Lower leg skin (tissue), 3 donors: Measurements from ENCODE around the gene FDX2.

Source experiments
- POLR2A ChIP-seq, 2 donors: fragments of 450-650 bp; IDR thresholded peaks; one replicate each; pipeline ENCODE4 v1.6.1; 2016 to 2017; ENCODE audit warnings: antibody characterized with exemption in 2 of 2, mild to moderate bottlenecking in 1 of 2, moderate library complexity in 1 of 2
- TF ChIP-seq, protein P1 (sequence below), 3 donors: fragments of 450-650 bp; IDR thresholded peaks; one replicate each; pipeline ENCODE4 v1.5.1; 2016; ENCODE audit warnings: antibody characterized with exemption in 3 of 3, mild to moderate bottlenecking in 3 of 3, moderate library complexity in 2 of 3

DNA sequence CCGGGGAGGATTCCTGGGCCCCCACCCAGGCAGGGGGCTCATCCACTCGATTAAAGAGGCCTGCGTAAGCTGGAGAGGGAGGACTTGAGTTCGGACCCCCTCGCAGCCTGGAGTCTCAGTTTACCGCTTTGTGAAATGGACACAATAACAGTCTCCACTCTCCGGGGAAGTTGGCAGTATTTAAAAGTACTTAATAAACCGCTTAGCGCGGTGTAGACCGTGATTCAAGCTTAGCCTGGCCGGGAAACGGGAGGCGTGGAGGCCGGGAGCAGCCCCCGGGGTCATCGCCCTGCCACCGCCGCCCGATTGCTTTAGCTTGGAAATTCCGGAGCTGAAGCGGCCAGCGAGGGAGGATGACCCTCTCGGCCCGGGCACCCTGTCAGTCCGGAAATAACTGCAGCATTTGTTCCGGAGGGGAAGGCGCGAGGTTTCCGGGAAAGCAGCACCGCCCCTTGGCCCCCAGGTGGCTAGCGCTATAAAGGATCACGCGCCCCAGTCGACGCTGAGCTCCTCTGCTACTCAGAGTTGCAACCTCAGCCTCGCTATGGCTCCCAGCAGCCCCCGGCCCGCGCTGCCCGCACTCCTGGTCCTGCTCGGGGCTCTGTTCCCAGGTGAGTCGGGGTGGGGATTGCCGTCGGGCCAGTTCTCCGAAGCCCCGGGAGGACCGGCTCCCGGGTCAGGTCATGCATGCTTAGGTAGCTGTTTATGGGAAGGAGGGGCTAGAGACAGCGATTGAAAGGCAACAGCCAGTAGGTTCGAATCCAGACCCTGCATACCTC is 45.0 kb downstream of the FDX2 start, which contains the start of gene ICAM1:
- TF ChIP-seq, protein P1, sequence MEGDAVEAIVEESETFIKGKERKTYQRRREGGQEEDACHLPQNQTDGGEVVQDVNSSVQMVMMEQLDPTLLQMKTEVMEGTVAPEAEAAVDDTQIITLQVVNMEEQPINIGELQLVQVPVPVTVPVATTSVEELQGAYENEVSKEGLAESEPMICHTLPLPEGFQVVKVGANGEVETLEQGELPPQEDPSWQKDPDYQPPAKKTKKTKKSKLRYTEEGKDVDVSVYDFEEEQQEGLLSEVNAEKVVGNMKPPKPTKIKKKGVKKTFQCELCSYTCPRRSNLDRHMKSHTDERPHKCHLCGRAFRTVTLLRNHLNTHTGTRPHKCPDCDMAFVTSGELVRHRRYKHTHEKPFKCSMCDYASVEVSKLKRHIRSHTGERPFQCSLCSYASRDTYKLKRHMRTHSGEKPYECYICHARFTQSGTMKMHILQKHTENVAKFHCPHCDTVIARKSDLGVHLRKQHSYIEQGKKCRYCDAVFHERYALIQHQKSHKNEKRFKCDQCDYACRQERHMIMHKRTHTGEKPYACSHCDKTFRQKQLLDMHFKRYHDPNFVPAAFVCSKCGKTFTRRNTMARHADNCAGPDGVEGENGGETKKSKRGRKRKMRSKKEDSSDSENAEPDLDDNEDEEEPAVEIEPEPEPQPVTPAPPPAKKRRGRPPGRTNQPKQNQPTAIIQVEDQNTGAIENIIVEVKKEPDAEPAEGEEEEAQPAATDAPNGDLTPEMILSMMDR (IDR thresholded peaks at IDR 0.05), result no peak
- no peak for TF ChIP-seq POLR2A (IDR thresholded peaks at IDR 0.05)
